ENCODE measurements around the gene C10orf67.

C10orf67 gene

DNA sequence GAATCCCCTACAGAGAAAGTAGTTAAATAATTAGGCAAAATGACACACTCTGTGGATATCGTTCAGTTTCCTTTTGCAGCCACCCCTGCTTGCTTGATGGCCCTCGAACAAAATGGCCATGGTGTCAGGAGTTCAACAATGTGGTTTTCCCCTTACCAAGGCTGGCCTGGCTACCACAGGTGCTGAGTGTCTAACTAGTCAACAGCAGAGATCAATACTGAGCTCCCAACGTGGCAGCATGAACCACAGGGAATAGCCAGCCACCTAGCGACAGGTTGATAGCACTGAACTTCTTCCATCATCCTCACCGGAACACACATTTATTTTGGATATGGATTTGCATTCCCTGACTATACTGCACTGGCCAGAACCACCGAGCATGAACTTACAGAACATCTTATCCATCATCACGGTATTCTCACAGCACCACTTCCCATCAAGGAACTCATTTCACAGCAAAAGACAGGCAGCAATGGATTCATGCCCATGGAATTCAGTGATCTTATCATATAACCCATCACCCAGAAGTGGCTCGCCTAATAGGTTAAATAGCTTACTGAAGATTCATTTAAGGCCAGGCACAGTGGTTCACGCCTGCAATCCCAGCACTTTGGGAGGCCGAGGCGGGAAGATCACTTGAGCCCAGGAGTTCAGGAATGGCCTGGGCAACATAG lies 6.3 kb downstream of the C10orf67 start:
- no peak overlapping the region for H3K4me3 ChIP-seq (ENCODE audit: low read depth, low read length)
- peak; percentile 1 for TF ChIP-seq CTCF (IDR thresholded peaks at IDR 0.05; ENCODE audit: insufficient read depth, low read depth, low read length, missing control alignments)
- DNase-seq (ENCODE audit: low read depth) = no peak

DNA sequence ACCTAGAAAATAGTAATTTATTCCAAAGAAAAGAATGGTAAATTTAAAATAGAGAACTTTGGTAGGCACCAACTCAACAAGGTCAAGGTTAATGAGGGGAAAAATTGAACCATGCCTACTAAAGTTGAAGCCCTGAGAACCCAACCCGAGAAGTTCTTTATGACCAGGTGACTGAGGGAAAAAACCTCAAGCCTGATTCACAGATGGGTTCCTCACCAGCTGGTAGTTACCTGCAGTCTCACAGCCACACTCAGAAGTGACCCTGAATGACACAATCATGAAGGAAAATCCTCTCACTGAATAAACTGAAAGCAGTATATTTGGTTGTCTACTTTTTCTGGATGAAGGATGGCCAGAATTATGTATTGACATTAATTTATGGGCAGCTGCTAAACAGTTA lies 7.0 kb downstream of the C10orf67 start:
- H3K4me3 ChIP-seq (ENCODE audit: low read depth, low read length) = no peak overlapping the region
- DNase-seq (ENCODE audit: low read depth) = no peak
- no peak for TF ChIP-seq CTCF (IDR thresholded peaks at IDR 0.05; ENCODE audit: insufficient read depth, low read depth, low read length, missing control alignments)

GRCh38 chr10:23331567-23332301 lies 12.9 kb downstream of the C10orf67 start:
- no peak for DNase-seq (ENCODE audit: low read depth)
- TF ChIP-seq CTCF (IDR thresholded peaks at IDR 0.05; ENCODE audit: insufficient read depth, low read depth, low read length, missing control alignments) = no peak
- H3K4me3 ChIP-seq (ENCODE audit: low read depth, low read length) = no peak overlapping the region

- TF ChIP-seq CTCF (IDR thresholded peaks at IDR 0.05; ENCODE audit: insufficient read depth, low read depth, low read length, missing control alignments) = no peak
- no peak for DNase-seq (ENCODE audit: low read depth)
- H3K4me3 ChIP-seq (ENCODE audit: low read depth, low read length) = no peak overlapping the region
Observed at GRCh38 chr10:23330948-23331347, 13.6 kb downstream of the C10orf67 start.

DNA sequence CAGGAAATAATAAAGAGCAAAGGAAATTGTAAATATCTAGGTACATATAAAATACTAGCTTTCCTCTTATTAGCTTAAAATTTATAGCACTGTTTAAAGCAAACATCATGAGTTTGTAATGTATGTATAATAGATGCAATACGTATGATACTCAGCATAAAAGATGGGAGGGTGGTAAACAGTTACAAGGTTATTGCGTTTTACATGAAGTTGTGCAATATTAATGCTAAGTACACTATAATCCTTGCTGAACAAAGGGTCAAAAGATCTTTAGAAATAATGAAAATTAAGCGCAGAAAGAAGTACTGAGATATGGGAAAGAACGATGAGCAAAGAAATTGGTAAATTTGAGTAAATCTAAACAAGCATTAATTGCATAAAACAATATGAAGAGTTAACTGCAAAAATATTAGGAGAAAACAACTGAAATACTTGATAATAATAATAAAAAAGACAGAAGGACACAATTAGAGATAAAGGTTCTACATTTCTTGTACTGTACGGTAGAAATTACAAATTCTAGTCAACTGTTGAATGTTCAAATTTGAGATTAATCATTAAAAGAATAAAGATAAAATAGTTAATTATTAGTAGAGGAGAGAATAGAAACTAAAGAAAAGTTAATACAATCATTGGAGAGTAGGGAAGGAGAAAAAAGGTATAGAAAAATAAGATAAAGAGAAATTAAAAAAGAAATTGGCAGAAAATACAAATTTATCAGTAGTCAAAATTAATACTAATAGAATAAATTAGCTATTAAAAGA lies 17.9 kb downstream of the C10orf67 start:
- no peak for TF ChIP-seq CTCF (IDR thresholded peaks at IDR 0.05; ENCODE audit: insufficient read depth, low read depth, low read length, missing control alignments)
- no peak for DNase-seq (ENCODE audit: low read depth)
- H3K4me3 ChIP-seq (ENCODE audit: low read depth, low read length) = no peak overlapping the region

- TF ChIP-seq CTCF (IDR thresholded peaks at IDR 0.05; ENCODE audit: insufficient read depth, low read depth, low read length, missing control alignments) = peak; percentile 9
- DNase-seq (ENCODE audit: low read depth) = no peak
- no peak overlapping the region for H3K4me3 ChIP-seq (ENCODE audit: low read depth, low read length)
Observed at GRCh38 chr10:23325132-23325531, 19.5 kb downstream of the C10orf67 start.
